Neural cell (in vitro differentiated cells): ENCODE data around the gene POU4F3. TPM values are rescaled to one million over a fixed set of nuclear protein-coding genes. Genes with fewer than 3 reads are reported as not detected.

ENCODE experiments used
- H2AFZ ChIP-seq: fragments of 200-600, 300-800 bp; sonication (generic), shearing (Covaris generic); 2 replicates; pipeline ENCODE4 v1.6.0; 2014; ENCODE audit warnings: low read depth, mild to moderate bottlenecking, antibody characterized with exemption, low read length, moderate library complexity
- H3F3A ChIP-seq: fragments of 200-600 bp; shearing (Covaris generic); 2 replicates; pipeline ENCODE4 v1.6.1; 2016; ENCODE audit warnings: mild to moderate bottlenecking, moderate library complexity, mixed read lengths, antibody characterized with exemption, low read length; ENCODE audit not compliant: insufficient read depth, poor library complexity, severe bottlenecking
- H3K27ac ChIP-seq: fragments of 200-600, 300-800 bp; sonication (generic), shearing (Covaris generic); 2 replicates; pipeline ENCODE4 v1.5.1; 2014; ENCODE audit warnings: mild to moderate bottlenecking, low read length, moderate library complexity
- H3K27me3 ChIP-seq: fragments of 300-800, 200-600 bp; sonication (generic), shearing (Covaris generic); 2 replicates; pipeline ENCODE4 v1.6.0; 2014; ENCODE audit warnings: mild to moderate bottlenecking, low read depth, low read length, moderate library complexity; ENCODE audit not compliant: insufficient read depth
- H3K36me3 ChIP-seq: fragments of 300-800, 200-600 bp; sonication (generic), shearing (Covaris generic); 2 replicates; pipeline ENCODE4 v1.5.1; 2014; ENCODE audit warnings: mild to moderate bottlenecking, antibody characterized with exemption, low read length, moderate library complexity; ENCODE audit not compliant: insufficient read depth
- H3K4me2 ChIP-seq: fragments of 300-800, 200-600 bp; sonication (generic), shearing (Covaris generic); 2 replicates; pipeline ENCODE4 v1.6.0; 2014; ENCODE audit warnings: mild to moderate bottlenecking, low read length
- H3K4me3 ChIP-seq: fragments of 300-800, 200-600 bp; sonication (generic), shearing (Covaris generic); 2 replicates; pipeline ENCODE4 v1.5.1; 2014; ENCODE audit warnings: mild to moderate bottlenecking, low read length, moderate library complexity
- H3K79me2 ChIP-seq: fragments of 200-600 bp; shearing (Covaris generic); replicated peaks from 2 replicates; pipeline ENCODE4 v1.6.0; 2014; ENCODE audit warnings: mild to moderate bottlenecking, low read length, moderate library complexity; ENCODE audit not compliant: insufficient read depth
- H3K9ac ChIP-seq: fragments of 300-800, 200-600 bp; sonication (generic), shearing (Covaris generic); 2 replicates; pipeline ENCODE4 v1.6.1; 2016; ENCODE audit warnings: mild to moderate bottlenecking, low read length, mixed read lengths
- H3K9me2 ChIP-seq: fragments of 200-600 bp; shearing (Covaris generic); 2 replicates; pipeline ENCODE4 v1.6.1; 2016; ENCODE audit warnings: mild to moderate bottlenecking, low read length, mixed read lengths; ENCODE audit not compliant: insufficient read depth
- H3K9me3 ChIP-seq: fragments of 200-600, 300-800 bp; sonication (generic), shearing (Covaris generic); 2 replicates; pipeline ENCODE4 v1.6.1; 2016; ENCODE audit warnings: mild to moderate bottlenecking, mixed run types, low read length, moderate library complexity, mixed read lengths
- H4K20me1 ChIP-seq: fragments of 200-600 bp; shearing (Covaris generic); 2 replicates; pipeline ENCODE4 v1.6.1; 2016; ENCODE audit warnings: mild to moderate bottlenecking, mixed run types; ENCODE audit not compliant: insufficient read depth
- CTCF ChIP-seq: fragments of 450-650 bp; IDR thresholded peaks from 2 replicates; pipeline ENCODE4 v1.5.1; 2014; ENCODE audit warnings: antibody characterized with exemption, mild to moderate bottlenecking, moderate library complexity; ENCODE audit not compliant: poor library complexity, severe bottlenecking
- EP300 ChIP-seq: fragments of 450-650 bp; conservative IDR thresholded peaks from 2 replicates; pipeline ENCODE4 v1.6.1; 2014; ENCODE audit warnings: antibody characterized with exemption, mild to moderate bottlenecking, moderate library complexity; ENCODE audit not compliant: poor library complexity, severe bottlenecking
- EZH2 ChIP-seq: fragments of 200-600, 300-800 bp; shearing (Covaris generic), sonication (generic); IDR thresholded peaks from 2 replicates; pipeline ENCODE4 v1.6.1; 2014; ENCODE audit warnings: antibody characterized with exemption, low read length, borderline replicate concordance, mild to moderate bottlenecking; ENCODE audit not compliant: insufficient read depth, poor library complexity, severe bottlenecking
- MXI1 ChIP-seq: fragments of 450-650 bp; conservative IDR thresholded peaks from 2 replicates; pipeline ENCODE4 v1.6.1; 2014; ENCODE audit warnings: antibody characterized with exemption, mild to moderate bottlenecking; ENCODE audit not compliant: poor library complexity, severe bottlenecking
- POLR2AphosphoS5 ChIP-seq: IDR thresholded peaks from 2 replicates; pipeline ENCODE4 v1.6.1; 2012
- RAD21 ChIP-seq: fragments of 450-650 bp; conservative IDR thresholded peaks from 2 replicates; pipeline ENCODE4 v1.6.1; 2014; ENCODE audit warnings: antibody characterized with exemption, mild to moderate bottlenecking, moderate library complexity
- REST ChIP-seq: IDR thresholded peaks from 2 replicates; pipeline ENCODE4 v1.6.1; 2012; ENCODE audit warnings: borderline replicate concordance
- SMC3 ChIP-seq: fragments of 450-650 bp; conservative IDR thresholded peaks from 2 replicates; pipeline ENCODE4 v1.6.1; 2014; ENCODE audit warnings: antibody characterized with exemption, mild to moderate bottlenecking, moderate library complexity; ENCODE audit not compliant: poor library complexity
- TAF1 ChIP-seq: IDR thresholded peaks from 2 replicates; pipeline ENCODE4 v1.6.1; 2012; ENCODE audit warnings: low read depth
- polyA plus RNA-seq: library from polyadenylated mRNA; depleted of rRNA; stranded (reverse); fragments of >200 nt; gene quantifications from 2 replicates; pipeline ENCODE4 v1.2.3, GENCODE V29; 2014

Gene POU4F3
- polyA plus RNA-seq, 1 donor from 2014 or later = 0.15 TPM

- Histone ChIP-seq H3K27me3 (no peaks in the 10 kb centered on the region), H3K9ac (no peak overlapping the region), H3K79me2 (no peaks in the 10 kb centered on the region), H3F3A (no peaks in the 10 kb centered on the region), H3K36me3 (no peaks in the 10 kb centered on the region), H3K4me2 (no peak overlapping the region), H3K27ac (no peak overlapping the region), H3K9me2 (no peaks in the 10 kb centered on the region), H3K4me3 (no peak overlapping the region), H2AFZ (no peak overlapping the region), H3K9me3 (no peaks in the 10 kb centered on the region), H4K20me1 (no peaks in the 10 kb centered on the region)
- no peak for TF ChIP-seq EZH2
- no peak for TF ChIP-seq CTCF
- TF ChIP-seq SMC3 = no peak
- no peak for TF ChIP-seq POLR2AphosphoS5
- no peak for TF ChIP-seq TAF1
- TF ChIP-seq REST = no peak
- no peak for TF ChIP-seq RAD21
- no peak for TF ChIP-seq MXI1
- no peak for TF ChIP-seq EP300
These were observed 24.7 kb downstream of the POU4F3 start for GRCh38 chr5:146363161-146363874.

GRCh38 chr5:146365618-146366017, 27.0 kb downstream of the POU4F3 start:
- Histone ChIP-seq H3K4me3 (no peak overlapping the region), H3F3A (no peaks in the 10 kb centered on the region), H4K20me1 (no peaks in the 10 kb centered on the region), H3K9me3 (no peaks in the 10 kb centered on the region), H3K9me2 (no peaks in the 10 kb centered on the region), H3K36me3 (no peaks in the 10 kb centered on the region), H3K79me2 (no peaks in the 10 kb centered on the region), H3K9ac (no peak overlapping the region), H3K27ac (no peak overlapping the region), H3K27me3 (no peaks in the 10 kb centered on the region), H2AFZ (no peak overlapping the region), H3K4me2 (no peak overlapping the region)
- TF ChIP-seq EZH2 = no peak
- no peak for TF ChIP-seq SMC3
- TF ChIP-seq CTCF = no peak
- TF ChIP-seq RAD21 = no peak
- no peak for TF ChIP-seq EP300
- TF ChIP-seq REST = no peak
- no peak for TF ChIP-seq TAF1
- no peak for TF ChIP-seq POLR2AphosphoS5
- no peak for TF ChIP-seq MXI1
